Measurements from ENCODE around the gene GSTK1.

DNA sequence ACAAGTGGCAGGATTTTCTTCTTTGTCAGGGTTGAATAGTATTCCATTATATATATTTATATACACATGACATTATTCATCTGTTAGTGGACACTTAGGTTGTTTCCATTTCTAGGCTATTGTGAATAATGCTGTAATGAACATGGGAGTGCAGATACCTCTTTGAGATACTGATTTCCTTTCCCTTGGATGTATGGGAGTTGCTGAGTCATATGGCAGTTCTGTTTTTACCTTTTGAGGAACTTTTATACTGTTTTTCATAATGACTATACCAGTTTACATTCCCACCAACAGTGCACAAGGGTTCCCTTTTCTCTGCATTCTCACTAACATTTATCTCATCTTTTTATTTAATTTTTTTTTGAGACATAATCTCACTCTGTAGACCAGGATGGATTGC, 50.9 kb downstream of the GSTK1 start:
- TF ChIP-seq POLR2AphosphoS5 (IDR thresholded peaks at IDR 0.05; ENCODE audit: borderline replicate concordance, low read depth, low read length): no peak
- TF ChIP-seq EZH2 (IDR thresholded peaks at IDR 0.05): no peak
- TF ChIP-seq FOXP2 (optimal IDR thresholded peaks at IDR 0.05; ENCODE audit: control extremely low read depth, extremely low read length, insufficient read depth): no peak

All from SK-N-MC (cell line).